ENCODE data around the gene MT1A.

MT1A gene

GRCh38 chr16:56681939-56682702 lies 43.7 kb downstream of the MT1A start, which contains the start of gene MT1X:
TSS of gene MT1X (plus strand) at chr16:56682470. CDS start at chr16:56682541, 71 bp downstream.
- DNase-seq, result peak; percentile 92

DNA sequence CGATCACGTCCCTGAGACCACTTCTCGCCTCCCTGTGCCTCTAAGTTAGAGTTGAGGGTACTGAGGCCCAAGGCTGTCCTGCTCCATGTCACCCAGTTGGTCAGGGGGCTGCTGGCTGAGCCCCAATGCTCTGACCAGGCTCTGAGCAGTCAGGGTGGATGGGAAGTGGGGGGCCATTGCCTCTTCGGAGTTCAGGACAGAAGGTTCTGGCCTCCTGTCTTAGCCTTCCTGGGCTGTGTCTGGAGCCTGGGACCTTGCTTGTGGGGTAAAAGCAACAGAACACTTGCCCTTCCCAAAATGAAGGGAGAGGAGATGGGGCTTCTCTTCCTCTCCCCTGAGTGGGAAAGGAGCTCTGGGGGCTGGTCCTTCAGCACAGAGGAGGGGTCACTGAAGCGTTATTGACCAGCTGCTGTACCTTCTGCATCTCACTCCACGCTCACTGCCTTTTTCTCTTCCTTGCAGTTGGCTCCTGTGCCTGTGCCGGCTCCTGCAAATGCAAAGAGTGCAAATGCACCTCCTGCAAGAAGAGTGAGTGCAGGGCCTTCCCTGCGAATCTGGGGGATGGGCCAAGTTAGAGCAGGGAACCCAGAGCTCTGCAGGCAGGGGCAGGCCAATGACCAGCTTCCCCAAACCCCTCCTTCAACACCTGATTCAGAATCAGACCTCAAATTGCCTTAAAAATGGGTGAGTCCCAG lies 44.4 kb downstream of the MT1A start:
- no peak for DNase-seq

GRCh38 chr16:56683424-56684172 lies 45.1 kb downstream of the MT1A start:
- no peak for DNase-seq

DNA sequence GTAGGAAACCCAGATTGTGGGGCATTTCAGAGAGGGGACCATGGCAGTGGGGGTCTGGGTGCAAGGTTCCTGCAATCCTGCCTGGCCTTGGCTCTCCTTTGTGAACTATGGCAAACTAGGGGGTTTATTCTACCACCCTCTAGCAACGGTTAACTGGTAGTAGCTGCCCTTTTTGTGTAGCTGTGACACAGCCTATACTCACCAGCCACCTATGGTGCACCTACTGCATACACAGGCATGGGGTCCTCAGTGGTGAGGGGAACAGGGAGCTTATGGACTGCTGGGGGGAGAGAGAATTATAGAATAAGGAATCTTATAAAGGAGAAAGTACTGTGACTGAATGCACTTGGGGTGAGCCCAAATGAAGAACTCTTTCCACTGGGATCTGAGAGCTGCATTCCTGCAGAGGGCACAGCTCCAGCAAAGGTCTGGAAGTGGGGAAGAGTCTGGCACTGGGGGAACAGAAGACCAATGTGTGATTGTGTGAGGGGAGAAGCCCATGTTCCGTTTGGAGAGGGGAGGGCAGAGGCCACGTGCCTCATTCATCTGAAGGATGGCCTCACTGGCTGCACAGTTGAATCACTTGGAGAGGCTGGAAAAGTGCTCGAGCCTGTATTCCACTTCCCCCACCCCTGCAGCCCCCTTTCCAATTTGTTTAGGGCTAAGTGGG lies 45.9 kb downstream of the MT1A start:
- no peak for DNase-seq

GRCh38 chr16:56684926-56685590 lies 46.6 kb downstream of the MT1A start:
- no peak for DNase-seq

GRCh38 chr16:56686758-56687157 lies 48.3 kb downstream of the MT1A start:
- no peak for DNase-seq

DNA sequence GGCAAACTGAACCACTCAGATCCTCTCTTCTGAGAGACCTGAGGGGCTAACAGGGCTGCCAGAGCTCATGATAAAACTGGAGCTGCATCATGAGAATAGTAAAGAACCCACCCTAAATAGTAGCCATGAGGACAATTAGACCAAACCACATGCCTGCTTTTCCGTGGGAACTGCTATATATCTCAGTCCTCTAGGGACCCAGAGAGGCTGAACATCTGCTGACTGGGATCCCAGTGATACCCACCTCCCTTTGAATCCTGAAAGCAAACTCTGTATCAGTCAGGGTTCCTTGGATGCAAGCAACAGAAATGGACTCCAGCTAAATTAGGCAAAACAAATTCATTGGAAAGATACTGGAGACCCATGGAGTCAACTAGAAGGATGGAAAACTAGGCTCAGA lies 50.3 kb downstream of the MT1A start:
- DNase-seq, result no peak

GRCh38 chr16:56689171-56689570 lies 50.7 kb downstream of the MT1A start:
- no peak for DNase-seq
